Endothelial cell (in vitro differentiated cells): ENCODE data around the gene PDE4B. TPM values are rescaled to one million over a fixed set of nuclear protein-coding genes. Genes with fewer than 3 reads are reported as not detected.

Experiments used
- DNase-seq: peaks from one replicate; pipeline ENCODE4 v3.0.0; 2021; ENCODE audit warnings: low spot score
- H3K27ac Mint-ChIP-seq: one replicate; pipeline ENCODE4 v1.8.0; 2021; ENCODE audit warnings: mixed read lengths, inconsistent platforms; ENCODE audit not compliant: unreplicated experiment
- H3K27me3 Mint-ChIP-seq: one replicate; pipeline ENCODE4 v1.8.0; 2021; ENCODE audit warnings: mild to moderate bottlenecking, moderate library complexity, mixed read lengths, inconsistent platforms; ENCODE audit not compliant: unreplicated experiment
- H3K36me3 Mint-ChIP-seq: one replicate; pipeline ENCODE4 v1.8.0; 2021; ENCODE audit warnings: mild to moderate bottlenecking, low read depth, mixed read lengths, inconsistent platforms; ENCODE audit not compliant: unreplicated experiment
- H3K4me1 Mint-ChIP-seq: one replicate; pipeline ENCODE4 v1.8.0; 2021; ENCODE audit warnings: mild to moderate bottlenecking, mixed read lengths, inconsistent platforms; ENCODE audit not compliant: unreplicated experiment
- H3K4me3 Mint-ChIP-seq: one replicate; pipeline ENCODE4 v1.8.0; 2021; ENCODE audit warnings: mild to moderate bottlenecking, mixed read lengths, inconsistent platforms; ENCODE audit not compliant: unreplicated experiment
- H3K9me3 Mint-ChIP-seq: one replicate; pipeline ENCODE4 v1.8.0; 2021; ENCODE audit warnings: mixed read lengths, inconsistent platforms; ENCODE audit not compliant: unreplicated experiment
- CTCF ChIP-seq: fragments of 200-600 bp; sonication (generic); IDR thresholded peaks from one replicate; pipeline ENCODE4 v1.5.0; 2021; ENCODE audit warnings: antibody characterized with exemption; ENCODE audit not compliant: unreplicated experiment
- total RNA-seq: library from RNA; stranded (reverse); fragmentation: NEBNext Ultra II Directional; extraction: Animal tissue kit (Norgen Biotek cat#: 25700); gene quantifications from one replicate; pipeline ENCODE4 v1.2.1, GENCODE V29; 2021; ENCODE audit not compliant: unreplicated experiment

Gene PDE4B
- total RNA-seq, 1 donor from 2014 or later, result 45.6 TPM

DNA sequence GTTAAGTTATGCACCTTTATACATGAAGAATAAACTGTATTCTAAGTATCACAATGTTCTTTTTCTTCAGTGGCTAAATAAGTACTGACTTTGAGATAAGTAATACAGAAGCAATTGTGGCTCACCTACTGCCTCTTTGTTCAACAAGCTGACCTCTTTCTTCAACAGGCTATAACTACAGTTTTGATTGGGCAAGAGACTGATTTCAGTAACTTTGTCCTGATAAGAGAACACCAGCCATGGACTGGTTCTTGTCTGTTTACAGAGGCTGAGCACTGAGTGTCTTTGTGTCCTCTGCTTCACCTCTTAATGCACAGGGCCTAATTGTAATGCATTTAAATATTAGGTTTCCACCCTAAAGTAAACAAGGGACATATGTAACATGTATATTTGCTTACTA lies 34.6 kb upstream of the PDE4B start:
- Mint-ChIP-seq H3K4me1 (no peaks in the 10 kb centered on the region), H3K4me3 (no peak overlapping the region), H3K27ac (no peak overlapping the region), H3K27me3 (no peaks in the 10 kb centered on the region), H3K36me3 (no peaks in the 10 kb centered on the region), H3K9me3 (no peaks in the 10 kb centered on the region)
- no peak for TF ChIP-seq CTCF
- DNase-seq, result no peak

GRCh38 chr1:65759516-65759915 lies 33.2 kb upstream of the PDE4B start:
- no peak overlapping the region for H3K4me3 Mint-ChIP-seq
- no peak overlapping the region for H3K27ac Mint-ChIP-seq
- no peaks in the 10 kb centered on the region for H3K9me3 Mint-ChIP-seq
- no peaks in the 10 kb centered on the region for H3K27me3 Mint-ChIP-seq
- H3K36me3 Mint-ChIP-seq, result no peaks in the 10 kb centered on the region
- no peaks in the 10 kb centered on the region for H3K4me1 Mint-ChIP-seq
- DNase-seq, result no peak
- TF ChIP-seq CTCF, result no peak

DNA sequence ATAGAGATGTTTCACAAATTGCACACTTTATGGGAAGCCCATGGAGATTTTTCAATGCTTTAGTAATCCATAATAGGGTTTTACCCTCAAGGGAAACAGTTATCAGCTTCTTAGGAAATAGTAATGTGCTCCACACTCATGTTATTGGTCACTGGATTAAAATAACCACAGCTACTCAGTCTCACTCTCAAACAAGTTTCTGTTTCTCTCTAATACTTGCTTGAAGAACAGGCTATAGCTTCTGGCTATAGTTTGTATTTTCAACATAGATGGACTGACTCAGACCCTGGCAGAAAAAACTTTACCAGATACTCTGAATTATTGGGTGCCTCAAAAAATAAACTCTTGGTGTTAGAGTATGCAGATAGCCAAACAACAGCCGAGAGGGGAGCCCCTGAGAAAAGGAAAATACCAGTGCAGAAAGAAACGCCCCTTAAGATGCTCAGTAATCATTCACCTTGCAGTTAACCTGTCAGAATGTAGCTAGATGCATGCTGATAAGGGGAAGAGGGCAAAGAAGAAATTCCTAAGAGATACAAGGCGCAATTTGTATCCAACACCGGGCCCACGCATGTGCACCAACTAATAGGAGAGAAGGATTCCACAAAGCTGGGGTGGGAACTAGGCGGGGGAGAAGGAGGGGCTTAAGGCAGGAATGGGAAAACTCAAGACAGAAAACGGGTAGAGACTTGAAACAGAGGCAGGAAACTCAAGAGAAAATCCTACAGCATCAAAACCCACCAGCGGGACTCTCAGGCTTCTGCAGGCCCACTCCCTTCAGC lies 30.4 kb upstream of the PDE4B start:
- no peaks in the 10 kb centered on the region for H3K4me1 Mint-ChIP-seq
- no peaks in the 10 kb centered on the region for H3K36me3 Mint-ChIP-seq
- no peaks in the 10 kb centered on the region for H3K27me3 Mint-ChIP-seq
- H3K4me3 Mint-ChIP-seq, result no peak overlapping the region
- TF ChIP-seq CTCF, result no peak
- no peaks in the 10 kb centered on the region for H3K9me3 Mint-ChIP-seq
- H3K27ac Mint-ChIP-seq, result no peak overlapping the region
- DNase-seq, result no peak

- no peak for TF ChIP-seq CTCF
- no peak for DNase-seq
- Mint-ChIP-seq H3K4me3 (no peak overlapping the region), H3K9me3 (no peaks in the 10 kb centered on the region), H3K27ac (no peak overlapping the region), H3K27me3 (no peaks in the 10 kb centered on the region), H3K36me3 (no peaks in the 10 kb centered on the region), H3K4me1 (no peaks in the 10 kb centered on the region)
Observed at GRCh38 chr1:65764052-65764451, 28.6 kb upstream of the PDE4B start.

GRCh38 chr1:65765631-65766030 lies 27.1 kb upstream of the PDE4B start:
- no peaks in the 10 kb centered on the region for H3K27me3 Mint-ChIP-seq
- DNase-seq, result no peak
- no peaks in the 10 kb centered on the region for H3K9me3 Mint-ChIP-seq
- no peak overlapping the region for H3K4me3 Mint-ChIP-seq
- H3K4me1 Mint-ChIP-seq, result no peaks in the 10 kb centered on the region
- no peaks in the 10 kb centered on the region for H3K36me3 Mint-ChIP-seq
- no peak for TF ChIP-seq CTCF
- no peak overlapping the region for H3K27ac Mint-ChIP-seq
